Small intestine (tissue), 7 donors: ENCODE measurements around the gene PLXDC2. TPM values are rescaled to one million over a fixed set of nuclear protein-coding genes. Genes with fewer than 3 reads are reported as not detected.
A peak's percentile ranks its signal among the peaks of the same experiment; 100 is the strongest.

Source experiments
- DNase-seq, 2 donors: peaks; one replicate each; pipeline versions ENCODE4 v3.0.0 to v3.0.0-alpha.2; 2013
- FAIRE-seq: peaks from 2 replicates; lab custom pipeline; 2012; peaks lifted over from hg19 to GRCh38; lab: Jason Lieb, UNC
- H3K27ac ChIP-seq, 3 donors: one replicate each; pipeline ENCODE4 v1.5.1; 2013; ENCODE audit warnings: low read length in 2 of 3, mild to moderate bottlenecking in 2 of 3, control low read depth in 1 of 3, inconsistent platforms in 1 of 3, low read depth in 1 of 3, moderate library complexity in 1 of 3
- H3K27me3 ChIP-seq, 3 donors: one replicate each; pipeline ENCODE4 v1.6.1; 2013; ENCODE audit warnings: low read length in 3 of 3, inconsistent platforms in 1 of 3; ENCODE audit not compliant: control insufficient read depth in 3 of 3, insufficient read depth in 3 of 3
- H3K36me3 ChIP-seq, 3 donors: one replicate each; pipeline ENCODE4 v1.6.1; 2013; ENCODE audit warnings: low read length in 3 of 3, inconsistent platforms in 1 of 3, low read depth in 1 of 3, mild to moderate bottlenecking in 1 of 3, moderate library complexity in 1 of 3; ENCODE audit not compliant: control insufficient read depth in 3 of 3, insufficient read depth in 2 of 3
- H3K4me1 ChIP-seq, 3 donors: one replicate each; pipeline ENCODE4 v1.6.1; 2013; ENCODE audit warnings: low read length in 2 of 3, inconsistent platforms in 1 of 3, low read depth in 1 of 3, mild to moderate bottlenecking in 1 of 3, moderate library complexity in 1 of 3; ENCODE audit not compliant: control insufficient read depth in 3 of 3, insufficient read depth in 2 of 3
- H3K4me3 ChIP-seq, 3 donors: one replicate each; pipeline ENCODE4 v1.5.1; 2013; ENCODE audit warnings: low read length in 3 of 3, control low read depth in 1 of 3, inconsistent platforms in 1 of 3, low read depth in 1 of 3, mild to moderate bottlenecking in 1 of 3, moderate library complexity in 1 of 3
- H3K9me3 ChIP-seq, 2 donors: one replicate each; pipeline ENCODE4 v1.6.1; 2013; ENCODE audit warnings: low read depth in 1 of 2, low read length in 1 of 2; ENCODE audit not compliant: control insufficient read depth in 2 of 2, insufficient read depth in 1 of 2
- WGBS, 3 donors: extraction: QIAGEN DNeasy Blood & Tissue Kit; methylation state at CpG; one replicate each; pipeline ENCODE4 v1.1.7; 2013; 5-methylcytosine and 5-hydroxymethylcytosine counted together
- polyA plus RNA-seq, 4 donors: library from polyadenylated mRNA; stranded (reverse) in 3 of 4; unstranded in 1 of 4; fragments of 200-250 nt in 3 of 4; fragments of 120-200 nt in 1 of 4; gene quantifications; one replicate each; pipeline versions ENCODE4 v1.2.1 to v1.2.3, GENCODE V29; 2013
- donor health status: healthy with polysubstance abuse.
- donor health status: control.
- donor health status: control.
- donor health status: Bipolar disorder and iron deficiency.
- donor health status: healthy.

Gene PLXDC2
- polyA plus RNA-seq, 4 donors: 0.81 to 18.3 (median 3.4) TPM

GRCh38 chr10:19947656-19948055 lies 131.4 kb downstream of the PLXDC2 start:
- DNase-seq (no peak), FAIRE-seq (no peak)
- Histone ChIP-seq H3K4me3 (no peak overlapping the region), H3K27me3 (no peaks in the 10 kb centered on the region), H3K4me1 (peaks cover 0 to 3% (median 0%) of the 10 kb centered on the region in 3 donors), H3K36me3 (no peaks in the 10 kb centered on the region), H3K27ac (no peak overlapping the region), H3K9me3 (no peaks in the 10 kb centered on the region)
- 49 to 89% (median 81%) methylated on average over 2 of the region's 2 CpGs for WGBS, 3 donors

GRCh38 chr10:19952224-19953010 lies 136.2 kb downstream of the PLXDC2 start:
- H3K9me3 ChIP-seq: no peaks in the 10 kb centered on the region
- H3K36me3 ChIP-seq: no peaks in the 10 kb centered on the region
- DNase-seq (no peak), FAIRE-seq (no peak)
- peaks cover 0 to 4% (median 0%) of the 10 kb centered on the region in 3 donors for H3K4me1 ChIP-seq
- no peak overlapping the region for H3K4me3 ChIP-seq
- WGBS, 3 donors: 64 to 92% (median 78%) methylated on average over 7 of the region's 7 CpGs
- no peaks in the 10 kb centered on the region for H3K27me3 ChIP-seq
- no peak overlapping the region for H3K27ac ChIP-seq

GRCh38 chr10:19954601-19955000 lies 138.4 kb downstream of the PLXDC2 start:
- H3K4me3 ChIP-seq: no peak overlapping the region
- no peak for DNase-seq
- FAIRE-seq: no peak
- peaks cover 0 to 10% (median 0%) of the 10 kb centered on the region in 3 donors for H3K4me1 ChIP-seq
- no peaks in the 10 kb centered on the region for H3K27me3 ChIP-seq
- WGBS, 3 donors: 87 to 91% (median 88%) methylated on average over 2 of the region's 2 CpGs
- H3K27ac ChIP-seq: no peak overlapping the region
- H3K9me3 ChIP-seq: no peaks in the 10 kb centered on the region
- H3K36me3 ChIP-seq: no peaks in the 10 kb centered on the region

- DNase-seq: peak; percentile 43 to 74
- Histone ChIP-seq H3K27me3 (no peaks in the 10 kb centered on the region), H3K27ac (peak overlapping the region in 1 of 3 donors; percentile 1), H3K36me3 (no peaks in the 10 kb centered on the region), H3K9me3 (no peaks in the 10 kb centered on the region), H3K4me3 (no peak overlapping the region), H3K4me1 (peaks cover 0 to 10% (median 0%) of the 10 kb centered on the region in 3 donors)
- no peak for FAIRE-seq
- 11 to 68% (median 53%) methylated on average over 2 of the region's 2 CpGs for WGBS, 3 donors
Measured at GRCh38 chr10:19956516-19957032, 140.3 kb downstream of the PLXDC2 start.

- no peak overlapping the region for H3K4me3 ChIP-seq
- peak; percentile 36 for FAIRE-seq
- H3K27ac ChIP-seq: peak overlapping the region in 1 of 3 donors; percentile 54
- peaks cover 0 to 10% (median 0%) of the 10 kb centered on the region in 3 donors for H3K4me1 ChIP-seq
- no peaks in the 10 kb centered on the region for H3K9me3 ChIP-seq
- no peaks in the 10 kb centered on the region for H3K27me3 ChIP-seq
- DNase-seq: peak; percentile 46 to 63
- no peaks in the 10 kb centered on the region for H3K36me3 ChIP-seq
Measured at GRCh38 chr10:19958787-19959186, 142.6 kb downstream of the PLXDC2 start.

- H3K27ac ChIP-seq: no peak overlapping the region
- H3K4me1 ChIP-seq: peaks cover 0 to 6% (median 0%) of the 10 kb centered on the region in 3 donors
- H3K4me3 ChIP-seq: no peak overlapping the region
- H3K9me3 ChIP-seq: no peaks in the 10 kb centered on the region
- no peak for DNase-seq
- no peak for FAIRE-seq
- no peaks in the 10 kb centered on the region for H3K27me3 ChIP-seq
- WGBS, 3 donors: 90 to 95% (median 94%) methylated on average over 7 of the region's 7 CpGs
- no peaks in the 10 kb centered on the region for H3K36me3 ChIP-seq
Measured at GRCh38 chr10:19961076-19962053, 145.1 kb downstream of the PLXDC2 start.

DNA sequence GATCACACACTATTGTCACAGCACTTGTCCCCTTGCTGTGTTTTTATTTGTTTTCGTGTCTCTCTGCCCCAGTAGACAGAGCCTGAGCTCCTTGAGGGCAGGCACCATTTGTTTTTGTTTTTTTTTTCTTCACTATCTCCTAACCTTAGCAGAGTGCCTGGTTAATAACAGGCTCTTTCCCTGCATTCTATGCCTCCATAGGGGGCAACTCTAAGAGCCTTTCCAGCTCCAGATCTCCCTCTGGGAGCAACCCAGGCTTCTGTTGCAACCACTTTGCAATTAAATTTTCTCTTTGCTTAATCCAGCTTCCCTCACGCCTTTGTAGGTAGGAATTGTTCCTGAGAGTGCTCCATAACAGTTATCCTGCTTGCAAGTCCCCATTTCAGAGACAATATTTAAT lies 148.4 kb downstream of the PLXDC2 start:
- H3K36me3 ChIP-seq: no peaks in the 10 kb centered on the region
- no peaks in the 10 kb centered on the region for H3K4me1 ChIP-seq
- DNase-seq (no peak), FAIRE-seq (no peak)
- no peaks in the 10 kb centered on the region for H3K9me3 ChIP-seq
- no peaks in the 10 kb centered on the region for H3K27me3 ChIP-seq
- no peak overlapping the region for H3K27ac ChIP-seq
- no peak overlapping the region for H3K4me3 ChIP-seq
- WGBS, 3 donors: 74 to 91% (median 91%) methylated on average over 2 of the region's 2 CpGs

- no peak for DNase-seq
- H3K36me3 ChIP-seq: no peaks in the 10 kb centered on the region
Measured at GRCh38 chr10:19966751-19967150, 150.5 kb downstream of the PLXDC2 start.

More at GRCh38 chr10:19966751-19967150, 150.5 kb downstream of the PLXDC2 start:
- no peak for FAIRE-seq
- 78 to 91% (median 79%) methylated on average over 7 of the region's 7 CpGs for WGBS, 3 donors
- no peaks in the 10 kb centered on the region for H3K4me1 ChIP-seq
- no peaks in the 10 kb centered on the region for H3K27me3 ChIP-seq
- no peak overlapping the region for H3K27ac ChIP-seq
- H3K4me3 ChIP-seq: no peak overlapping the region
- no peaks in the 10 kb centered on the region for H3K9me3 ChIP-seq
